Heart left ventricle (tissue), 16 donors: ENCODE measurements around the gene BBOX1. TPM values are rescaled to one million over a fixed set of nuclear protein-coding genes. Genes with fewer than 3 reads are reported as not detected.

Experiments used
- ATAC-seq, 4 donors: fragments of 200-7000 bp; cut with Tn5 transposase; one replicate each; pipeline ENCODE4 v1.9.1; 2020 to 2022; ENCODE audit warnings: moderate library complexity in 4 of 4, mild to moderate bottlenecking in 3 of 4, moderate number of reproducible peaks in 1 of 4
- DNase-seq, 5 donors: peaks; one replicate each; pipeline ENCODE4 v3.0.0-alpha.2; 2020
- H3K27ac ChIP-seq, 12 donors: fragments of 200-600 bp; sonication (generic) in 4 of 12; one replicate each; pipeline versions ENCODE4 v1.5.0 to v1.8.0; 2016 to 2022; ENCODE audit warnings: mild to moderate bottlenecking in 2 of 12
- H3K27me3 ChIP-seq, 9 donors: fragments of 200-600 bp; sonication (generic) in 2 of 9; one replicate each; pipeline versions ENCODE4 v1.5.1 to v1.8.0; 2016 to 2022; ENCODE audit warnings: mild to moderate bottlenecking in 3 of 9
- H3K36me3 ChIP-seq, 9 donors: fragments of 200-600 bp; sonication (generic) in 2 of 9; one replicate each; pipeline versions ENCODE4 v1.5.0 to v1.8.0; 2018 to 2022; ENCODE audit warnings: mild to moderate bottlenecking in 2 of 9
- H3K4me1 ChIP-seq, 12 donors: fragments of 200-600 bp; sonication (generic) in 4 of 12; one replicate each; pipeline versions ENCODE4 v1.5.0 to v1.8.0; 2016 to 2022; ENCODE audit warnings: mild to moderate bottlenecking in 3 of 12
- H3K4me3 ChIP-seq, 12 donors: fragments of 200-600 bp; sonication (generic) in 4 of 12; one replicate each; pipeline versions ENCODE4 v1.5.0 to v1.8.0; 2017 to 2022; ENCODE audit warnings: mild to moderate bottlenecking in 9 of 12, moderate library complexity in 4 of 12
- H3K9me3 ChIP-seq, 12 donors: fragments of 200-600 bp; sonication (generic) in 4 of 12; one replicate each; pipeline versions ENCODE4 v1.5.0 to v1.8.0; 2016 to 2022; ENCODE audit warnings: mild to moderate bottlenecking in 1 of 12
- CTCF ChIP-seq, 12 donors: fragments of 200-600 bp; sonication (generic) in 4 of 12; IDR thresholded peaks; one replicate each; pipeline versions ENCODE4 v1.5.0 to v1.8.0; 2018 to 2022; ENCODE audit warnings: antibody characterized with exemption in 12 of 12, mild to moderate bottlenecking in 5 of 12
- POLR2A ChIP-seq, 2 donors: fragments of 450-650 bp; IDR thresholded peaks; one replicate each; pipeline ENCODE4 v1.6.1; 2017; ENCODE audit warnings: antibody characterized with exemption in 2 of 2, mild to moderate bottlenecking in 2 of 2, moderate library complexity in 2 of 2
- WGBS, 4 donors: extraction: QIAGEN DNeasy Blood & Tissue Kit in 2 of 4; methylation state at CpG; one replicate each; pipeline versions ENCODE4 v1.1.5 to v1.1.7; 2013 to 2018; 5-methylcytosine and 5-hydroxymethylcytosine counted together
- intact Hi-C, 10 donors: fragments of 100-400 bp; cut with DNase I; formaldehyde crosslinking; loops; one replicate each; pipeline versions ENCODE4 v1.11.1 to v1.14.2; 2022
- polyA plus RNA-seq, 2 donors: library from polyadenylated mRNA; stranded (reverse); fragments of 200-250 nt; gene quantifications; one replicate each; pipeline ENCODE4 v1.2.3, GENCODE V29; 2013
- total RNA-seq, 9 donors: library from RNA; depleted of rRNA in 2 of 9; stranded (reverse); fragments of >200 nt in 2 of 9; fragmentation: NEBNext Ultra II Directional in 3 of 9; extraction: Animal tissue kit (Norgen Biotek cat#: 25700) in 3 of 9; gene quantifications; one replicate each; pipeline versions ENCODE4 v1.1.0 to v1.2.4, GENCODE V29; 2016 to 2023
- donor health status: ischemic (EF 13 %, LVEDD 7.1; RV severe dilation, severe dysfunction).
- donor health status: healthy with polysubstance abuse.
- donor health status: DM: no; HTN: yes; CAD: no.
- donor health status: DM: no; HTN: no; CAD: no.
- donor health status: ischemic (EF 25% LVEDD 6.9; RV normal size, moderate dysfunction).
- donor health status: ischemic (EF 25% LVEDD 5.7; RV mildly dilated, moderate dysfunction).
- donor health status: healthy.
- donor health status: DM: yes; HTN: yes; CAD: no.
- donor health status: ischemic (EF 35%, LVEDD 5.7; RV mildly dilated, moderate dysfunction).
- donor health status: nonischemic (EF 11% LVEDD 7.7; RV severe dilation, severe dysfunction).
- donor health status: DM: yes; HTN: yes; CAD: no.
- donor health status: PGD.
- donor health status: ischemic (EF 29% LVEDD 5.4; RV normal size, mild dysfunction).
- donor health status: nonischemic (EF 23%, LVEDD 6.1; RV moderate dilation, normal function).

BBOX1 gene
- total and polyA plus RNA-seq, 11 donors: 0.18 TPM; not detected in 10

GRCh38 chr11:27162237-27162636 lies 121.6 kb downstream of the BBOX1 start:
- ATAC-seq (no peak), DNase-seq (no peak)
- H3K36me3 ChIP-seq: no peaks in the 10 kb centered on the region
- H3K4me3 ChIP-seq: no peak overlapping the region
- H3K27ac ChIP-seq: no peak overlapping the region
- H3K4me1 ChIP-seq: no peaks in the 10 kb centered on the region
- 48 to 71% (median 53%) methylated on average over 1 of the region's 1 CpG for WGBS, 4 donors
- intact Hi-C loops: no loop called here
- H3K9me3 ChIP-seq: no peaks in the 10 kb centered on the region
- no peaks in the 10 kb centered on the region for H3K27me3 ChIP-seq
- no peak for TF ChIP-seq CTCF (IDR thresholded peaks at IDR 0.05)
- TF ChIP-seq POLR2A (IDR thresholded peaks at IDR 0.05): no peak

- H3K27me3 ChIP-seq: no peaks in the 10 kb centered on the region
- DNase-seq: no peak
- no peak for TF ChIP-seq CTCF (IDR thresholded peaks at IDR 0.05)
- no peak for TF ChIP-seq POLR2A (IDR thresholded peaks at IDR 0.05)
- no peak overlapping the region for H3K27ac ChIP-seq
- intact Hi-C loops: no loop called here
- no peaks in the 10 kb centered on the region for H3K4me1 ChIP-seq
- ATAC-seq: no peak
- no peaks in the 10 kb centered on the region for H3K36me3 ChIP-seq
- 14 to 22% (median 15%) methylated on average over 2 of the region's 2 CpGs for WGBS, 4 donors
- H3K4me3 ChIP-seq: no peak overlapping the region
- H3K9me3 ChIP-seq: no peaks in the 10 kb centered on the region
Measured at GRCh38 chr11:27166130-27166529, 125.5 kb downstream of the BBOX1 start.

GRCh38 chr11:27171376-27171958 lies 130.9 kb downstream of the BBOX1 start:
- no peak for DNase-seq
- Histone ChIP-seq H3K4me3 (no peak overlapping the region), H3K27me3 (peaks cover 0 to 7% (median 0%) of the 10 kb centered on the region in 9 donors), H3K9me3 (no peaks in the 10 kb centered on the region), H3K4me1 (no peaks in the 10 kb centered on the region), H3K36me3 (no peaks in the 10 kb centered on the region), H3K27ac (no peak overlapping the region)
- TF ChIP-seq POLR2A (IDR thresholded peaks at IDR 0.05) (no peak), CTCF (IDR thresholded peaks at IDR 0.05) (no peak)
- no peak for ATAC-seq
- intact Hi-C loops: no loop called here
- 82 to 91% (median 86%) methylated on average over 4 of the region's 4 CpGs for WGBS, 4 donors

- no peak for TF ChIP-seq POLR2A (IDR thresholded peaks at IDR 0.05)
- no peak for TF ChIP-seq CTCF (IDR thresholded peaks at IDR 0.05)
- H3K9me3 ChIP-seq: no peaks in the 10 kb centered on the region
- intact Hi-C loops: no loop called here
- no peaks in the 10 kb centered on the region for H3K36me3 ChIP-seq
- no peak overlapping the region for H3K27ac ChIP-seq
- DNase-seq (no peak), ATAC-seq (no peak)
- no peak overlapping the region for H3K4me3 ChIP-seq
- H3K4me1 ChIP-seq: no peaks in the 10 kb centered on the region
- WGBS, 4 donors: 69 to 83% (median 76%) methylated on average over 1 of the region's 1 CpG
- peaks cover 0 to 7% (median 0%) of the 10 kb centered on the region in 9 donors for H3K27me3 ChIP-seq
Measured at GRCh38 chr11:27173545-27173944, 132.9 kb downstream of the BBOX1 start.
